T-helper 17 cell (primary cell): ENCODE data around the gene OLIG2. TPM values are rescaled to one million over a fixed set of nuclear protein-coding genes. Genes with fewer than 3 reads are reported as not detected.

Source experiments
- ATAC-seq: fragments of 150-1000 bp; cut with Tn5 transposase; 2 replicates; pipeline ENCODE4 v1.10.0; 2021; ENCODE audit warnings: mild to moderate bottlenecking, moderate library complexity
- DNase-seq, 3 donors: peaks; one replicate each; pipeline versions ENCODE4 v3.0.0 to v3.0.0-alpha.2; 2020 to 2021
- H3K9me3 ChIP-seq: one replicate; pipeline ENCODE4 v1.7.0; 2013; ENCODE audit warnings: low read length, mild to moderate bottlenecking; ENCODE audit not compliant: control insufficient read depth, poor library complexity, severe bottlenecking
- H3K27ac Mint-ChIP-seq: one replicate; pipeline ENCODE4 v1.8.0; 2022; ENCODE audit warnings: mild to moderate bottlenecking, moderate library complexity, mixed read lengths
- H3K27me3 Mint-ChIP-seq: one replicate; pipeline ENCODE4 v1.8.0; 2022; ENCODE audit warnings: mixed read lengths
- H3K36me3 Mint-ChIP-seq: one replicate; pipeline ENCODE4 v1.8.0; 2022; ENCODE audit warnings: low read depth, mixed read lengths
- H3K4me1 Mint-ChIP-seq: one replicate; pipeline ENCODE4 v1.8.0; 2022; ENCODE audit warnings: mild to moderate bottlenecking, mixed read lengths
- H3K4me3 Mint-ChIP-seq: one replicate; pipeline ENCODE4 v1.8.0; 2022; ENCODE audit warnings: mild to moderate bottlenecking, moderate library complexity, mixed read lengths
- total RNA-seq, 4 donors: library from RNA in 2 of 4; stranded (reverse) in 2 of 4; gene quantifications; one replicate each; pipeline ENCODE4 v1.2.3 and lab custom pipeline; 2022 to 2026

OLIG2 gene
- total RNA-seq, 2 donors from 2014 or later = not detected

GRCh38 chr21:33067043-33067442 lies 41.3 kb downstream of the OLIG2 start:
- Mint-ChIP-seq H3K27me3 (peaks cover 77% of the 10 kb centered on the region), H3K36me3 (peaks cover 9% of the 10 kb centered on the region), H3K4me1 (peaks cover 6% of the 10 kb centered on the region), H3K27ac (no peak overlapping the region), H3K4me3 (no peak overlapping the region)
- H3K9me3 ChIP-seq = no peaks in the 10 kb centered on the region
- DNase-seq (no peak), ATAC-seq (no peak)

- peaks cover 8% of the 10 kb centered on the region for H3K4me1 Mint-ChIP-seq
- no peak overlapping the region for H3K27ac Mint-ChIP-seq
- no peaks in the 10 kb centered on the region for H3K9me3 ChIP-seq
- H3K4me3 Mint-ChIP-seq = no peak overlapping the region
- H3K36me3 Mint-ChIP-seq = peaks cover 9% of the 10 kb centered on the region
- H3K27me3 Mint-ChIP-seq = peaks cover 77% of the 10 kb centered on the region
- no peak for ATAC-seq
- DNase-seq = no peak
Observed at GRCh38 chr21:33067457-33067856, 41.7 kb downstream of the OLIG2 start.

- H3K4me1 Mint-ChIP-seq = peaks cover 10% of the 10 kb centered on the region
- no peak for ATAC-seq
- H3K9me3 ChIP-seq = no peaks in the 10 kb centered on the region
- no peak for DNase-seq
- H3K27ac Mint-ChIP-seq = no peak overlapping the region
- H3K4me3 Mint-ChIP-seq = peak overlapping the region; percentile 43
- peaks cover 69% of the 10 kb centered on the region for H3K27me3 Mint-ChIP-seq
- peaks cover 7% of the 10 kb centered on the region for H3K36me3 Mint-ChIP-seq
Observed at GRCh38 chr21:33069243-33069642, 43.5 kb downstream of the OLIG2 start.

GRCh38 chr21:33069645-33069993 lies 43.9 kb downstream of the OLIG2 start:
- peaks cover 68% of the 10 kb centered on the region for H3K27me3 Mint-ChIP-seq
- H3K9me3 ChIP-seq = no peaks in the 10 kb centered on the region
- H3K36me3 Mint-ChIP-seq = peaks cover 6% of the 10 kb centered on the region
- H3K27ac Mint-ChIP-seq = no peak overlapping the region
- peaks cover 10% of the 10 kb centered on the region for H3K4me1 Mint-ChIP-seq
- ATAC-seq (no peak), DNase-seq (no peak)
- H3K4me3 Mint-ChIP-seq = peak overlapping the region; percentile 43

- H3K4me1 Mint-ChIP-seq = peaks cover 10% of the 10 kb centered on the region
- DNase-seq (no peak), ATAC-seq (peak; percentile 75)
- H3K36me3 Mint-ChIP-seq = peaks cover 3% of the 10 kb centered on the region
- H3K27me3 Mint-ChIP-seq = peaks cover 67% of the 10 kb centered on the region
- H3K4me3 Mint-ChIP-seq = peak within 1 kb of the TSS; percentile 83
- H3K27ac Mint-ChIP-seq = no peak within 1 kb of the TSS
- H3K9me3 ChIP-seq = no peaks in the 10 kb centered on the region
Observed at GRCh38 chr21:33069994-33070743, 44.4 kb downstream of the OLIG2 start, which contains the start of gene OLIG1. Gene OLIG1, plus strand, starts transcription at chr21:33070141. Its CDS starts 106 bp downstream, at chr21:33070247.

GRCh38 chr21:33070744-33070997 lies 44.9 kb downstream of the OLIG2 start:
- Mint-ChIP-seq H3K36me3 (peaks cover 3% of the 10 kb centered on the region), H3K27me3 (peaks cover 67% of the 10 kb centered on the region), H3K4me3 (peak overlapping the region; percentile 83), H3K27ac (no peak overlapping the region), H3K4me1 (peaks cover 10% of the 10 kb centered on the region)
- no peaks in the 10 kb centered on the region for H3K9me3 ChIP-seq
- DNase-seq = no peak
- ATAC-seq = no peak

GRCh38 chr21:33070998-33071769 lies 45.4 kb downstream of the OLIG2 start:
- Mint-ChIP-seq H3K27ac (no peak overlapping the region), H3K4me3 (peak overlapping the region; percentile 83), H3K4me1 (peaks cover 10% of the 10 kb centered on the region), H3K27me3 (peaks cover 69% of the 10 kb centered on the region), H3K36me3 (peaks cover 3% of the 10 kb centered on the region)
- no peaks in the 10 kb centered on the region for H3K9me3 ChIP-seq
- peak; percentile 29 for ATAC-seq
- no peak for DNase-seq

- H3K9me3 ChIP-seq = no peaks in the 10 kb centered on the region
- Mint-ChIP-seq H3K27ac (no peak overlapping the region), H3K4me1 (peaks cover 10% of the 10 kb centered on the region), H3K27me3 (peaks cover 69% of the 10 kb centered on the region), H3K36me3 (peaks cover 3% of the 10 kb centered on the region), H3K4me3 (peak overlapping the region; percentile 83)
- ATAC-seq (no peak), DNase-seq (no peak)
Observed at GRCh38 chr21:33071770-33072306, 46.1 kb downstream of the OLIG2 start.

- H3K9me3 ChIP-seq = no peaks in the 10 kb centered on the region
- Mint-ChIP-seq H3K4me3 (no peak overlapping the region), H3K27ac (no peak overlapping the region)
Observed at GRCh38 chr21:33073636-33074035, 47.9 kb downstream of the OLIG2 start.

GRCh38 chr21:33075128-33075527 lies 49.4 kb downstream of the OLIG2 start:
- ATAC-seq (no peak), DNase-seq (no peak)
- peaks cover 66% of the 10 kb centered on the region for H3K27me3 Mint-ChIP-seq
- no peaks in the 10 kb centered on the region for H3K9me3 ChIP-seq
- H3K27ac Mint-ChIP-seq = no peak overlapping the region
- no peak overlapping the region for H3K4me3 Mint-ChIP-seq
- H3K4me1 Mint-ChIP-seq = peaks cover 16% of the 10 kb centered on the region
- peaks cover 2% of the 10 kb centered on the region for H3K36me3 Mint-ChIP-seq

More at GRCh38 chr21:33073636-33074035, 47.9 kb downstream of the OLIG2 start:
- ATAC-seq (no peak), DNase-seq (no peak)
- peaks cover 16% of the 10 kb centered on the region for H3K4me1 Mint-ChIP-seq
- H3K27me3 Mint-ChIP-seq = peaks cover 69% of the 10 kb centered on the region
- H3K36me3 Mint-ChIP-seq = peaks cover 2% of the 10 kb centered on the region

- Mint-ChIP-seq H3K27ac (no peak overlapping the region), H3K27me3 (peaks cover 70% of the 10 kb centered on the region), H3K4me1 (peaks cover 17% of the 10 kb centered on the region), H3K36me3 (peaks cover 2% of the 10 kb centered on the region), H3K4me3 (no peak overlapping the region)
- no peak for ATAC-seq
- H3K9me3 ChIP-seq = no peaks in the 10 kb centered on the region
- no peak for DNase-seq
Observed at GRCh38 chr21:33075596-33076195, 50.0 kb downstream of the OLIG2 start.

- H3K27ac Mint-ChIP-seq = no peak overlapping the region
- peaks cover 2% of the 10 kb centered on the region for H3K36me3 Mint-ChIP-seq
- DNase-seq (no peak), ATAC-seq (no peak)
- H3K4me1 Mint-ChIP-seq = peaks cover 14% of the 10 kb centered on the region
- H3K27me3 Mint-ChIP-seq = peaks cover 64% of the 10 kb centered on the region
- H3K9me3 ChIP-seq = no peaks in the 10 kb centered on the region
- no peak overlapping the region for H3K4me3 Mint-ChIP-seq
Observed at GRCh38 chr21:33076600-33077329, 51.0 kb downstream of the OLIG2 start.
